Common myeloid progenitor, CD34-positive (primary cell): Measurements from ENCODE around the gene PKD1L1.
"Not testable (repeated sequence)": the region's sequence is repeated elsewhere in the genome, so short reads cannot be mapped to it uniquely, and the experiment has no call there.

ENCODE experiments used
- CTCF ChIA-PET: fragments of 350-600 bp; sonication (Branson Sonifier 250); formaldehyde crosslinking; loops from one replicate; lab custom pipeline; 2021; ENCODE audit warnings: antibody characterized with exemption; lab: Charles Lee
- POLR2A ChIA-PET: fragments of 350-600 bp; sonication (Branson Sonifier 250); formaldehyde crosslinking; loops from one replicate; lab custom pipeline; 2021; ENCODE audit warnings: antibody characterized with exemption; lab: Charles Lee
- DNase-seq, 3 donors: peaks; one replicate each; pipeline versions ENCODE4 v3.0.0 to v3.0.0-alpha.2; 2013
- H3K27ac ChIP-seq, 2 experiments: 1 replicate in 1 of 2; 2 replicates in 1 of 2; pipeline ENCODE4 v1.7.0; 2013; ENCODE audit warnings: inconsistent platforms in 2 of 2, low read length in 2 of 2, mild to moderate bottlenecking in 2 of 2, low read depth in 1 of 2, moderate library complexity in 1 of 2; ENCODE audit not compliant: severe bottlenecking in 2 of 2, insufficient read depth in 1 of 2, poor library complexity in 1 of 2
- H3K27me3 ChIP-seq, 5 experiments: replicated peaks in 2 of 5; 1 replicate in 3 of 5; 2 replicates in 2 of 5; pipeline versions ENCODE4 v1.6.1 to v1.7.0; 2013; ENCODE audit warnings: low read length in 4 of 5, mild to moderate bottlenecking in 2 of 5, moderate library complexity in 2 of 5, inconsistent platforms in 1 of 5; ENCODE audit not compliant: insufficient read depth in 5 of 5, control insufficient read depth in 4 of 5
- H3K36me3 ChIP-seq, 4 experiments: 1 replicate in 2 of 4; 2 replicates in 2 of 4; pipeline versions ENCODE4 v1.6.1 to v1.7.0; 2013; ENCODE audit warnings: low read length in 3 of 4, control low read depth in 1 of 4, mild to moderate bottlenecking in 1 of 4; ENCODE audit not compliant: control insufficient read depth in 4 of 4, insufficient read depth in 4 of 4
- H3K4me1 ChIP-seq, 4 experiments: 1 replicate in 3 of 4; 2 replicates in 1 of 4; pipeline versions ENCODE4 v1.6.1 to v1.7.1; 2013; ENCODE audit warnings: low read length in 3 of 4, mild to moderate bottlenecking in 3 of 4, control low read depth in 1 of 4, inconsistent platforms in 1 of 4, moderate library complexity in 1 of 4; ENCODE audit not compliant: control insufficient read depth in 4 of 4, insufficient read depth in 4 of 4; ENCODE audit errors: control extremely low read depth in 1 of 4
- H3K4me3 ChIP-seq, 7 experiments: 1 replicate in 4 of 7; 2 replicates in 3 of 7; pipeline versions ENCODE4 v1.5.1 to v1.7.0; 2013; ENCODE audit warnings: mild to moderate bottlenecking in 7 of 7, low read length in 6 of 7, moderate library complexity in 6 of 7, inconsistent platforms in 2 of 7, low read depth in 2 of 7, control low read depth in 1 of 7; ENCODE audit not compliant: insufficient read depth in 4 of 7, control insufficient read depth in 1 of 7; ENCODE audit errors: extremely low read depth in 1 of 7
- H3K9me3 ChIP-seq, 5 experiments: 1 replicate in 4 of 5; 2 replicates in 1 of 5; pipeline versions ENCODE4 v1.6.1 to v1.7.1; 2013; ENCODE audit warnings: low read length in 4 of 5, mild to moderate bottlenecking in 2 of 5, inconsistent platforms in 1 of 5, low read depth in 1 of 5, moderate library complexity in 1 of 5; ENCODE audit not compliant: control insufficient read depth in 4 of 5, insufficient read depth in 2 of 5; ENCODE audit errors: control extremely low read depth in 1 of 5
- WGBS: methylation state at CpG from one replicate; pipeline ENCODE4 v1.1.5; 2013; ENCODE audit not compliant: insufficient coverage; 5-methylcytosine and 5-hydroxymethylcytosine counted together

Gene PKD1L1

GRCh38 chr7:47796347-47796746 lies 151.9 kb downstream of the PKD1L1 start:
- ChIA-PET CTCF (interaction anchor here (0.9 to 1.7 kb wide), 3 partner anchors 9 to 351 kb away, joined by 3 to 4 read pairs (median 3); no protein-coding TSS in a partner anchor), POLR2A (no interaction called here)
- H3K9me3 ChIP-seq = no peaks in the 10 kb centered on the region
- no peak overlapping the region for H3K27ac ChIP-seq
- H3K27me3 ChIP-seq = no peaks in the 10 kb centered on the region
- no peak for DNase-seq
- 96% methylated on average over 3 of the region's 4 CpGs for WGBS
- H3K4me3 ChIP-seq = no peak overlapping the region
- no peaks in the 10 kb centered on the region for H3K36me3 ChIP-seq
- H3K4me1 ChIP-seq = no peaks in the 10 kb centered on the region

- ChIA-PET CTCF (interaction anchor here (0.9 kb wide), 1 partner anchor 351 kb away, joined by 3 read pairs; no protein-coding TSS in a partner anchor), POLR2A (no interaction called here)
- H3K27ac ChIP-seq = no peak overlapping the region
- no peak overlapping the region for H3K4me3 ChIP-seq
- DNase-seq = no peak
- H3K4me1 ChIP-seq = no peaks in the 10 kb centered on the region
- H3K27me3 ChIP-seq = no peaks in the 10 kb centered on the region
- no peaks in the 10 kb centered on the region for H3K9me3 ChIP-seq
- no peaks in the 10 kb centered on the region for H3K36me3 ChIP-seq
- WGBS = 100% methylated on average over 2 of the region's 2 CpGs
These were observed 152.6 kb downstream of the PKD1L1 start for GRCh38 chr7:47795631-47796030.

GRCh38 chr7:47795126-47795525 lies 153.1 kb downstream of the PKD1L1 start:
- H3K27ac ChIP-seq, POLR2A ChIA-PET, CTCF ChIA-PET, H3K27me3 ChIP-seq, H3K36me3 ChIP-seq, H3K9me3 ChIP-seq, DNase-seq, H3K4me1 ChIP-seq, H3K4me3 ChIP-seq: not testable (repeated sequence)

GRCh38 chr7:47794016-47794415 lies 154.2 kb downstream of the PKD1L1 start:
- DNase-seq = no peak
- WGBS = 97% methylated on average over 4 of the region's 4 CpGs
- Histone ChIP-seq H3K4me3 (no peak overlapping the region), H3K27me3 (no peaks in the 10 kb centered on the region), H3K27ac (no peak overlapping the region), H3K36me3 (no peaks in the 10 kb centered on the region), H3K9me3 (no peaks in the 10 kb centered on the region), H3K4me1 (no peaks in the 10 kb centered on the region)
- ChIA-PET CTCF (no interaction called here), POLR2A (no interaction called here)

- H3K9me3 ChIP-seq, H3K4me1 ChIP-seq, CTCF ChIA-PET: not testable (repeated sequence)
These were observed 155.1 kb downstream of the PKD1L1 start for GRCh38 chr7:47793186-47793585.

GRCh38 chr7:47792521-47793121 lies 155.6 kb downstream of the PKD1L1 start:
- H3K4me1 ChIP-seq = no peaks in the 10 kb centered on the region
- ChIA-PET CTCF (interaction anchor here (1.2 kb wide), 1 partner anchor 26 kb away, joined by 3 read pairs; no protein-coding TSS in a partner anchor), POLR2A (no interaction called here)
- H3K27me3 ChIP-seq = no peaks in the 10 kb centered on the region
- no peaks in the 10 kb centered on the region for H3K36me3 ChIP-seq
- no peak overlapping the region for H3K4me3 ChIP-seq
- peak; percentile 29 to 67 (median 59) for DNase-seq
- no peak overlapping the region for H3K27ac ChIP-seq
- no peaks in the 10 kb centered on the region for H3K9me3 ChIP-seq
- no CpG with 5 or more reads among the region's 3 CpGs for WGBS

More at GRCh38 chr7:47793186-47793585, 155.1 kb downstream of the PKD1L1 start:
- H3K36me3 ChIP-seq, H3K27ac ChIP-seq, H3K27me3 ChIP-seq, POLR2A ChIA-PET, H3K4me3 ChIP-seq, DNase-seq: not testable (repeated sequence)
- 89% methylated on average over 5 of the region's 5 CpGs for WGBS

GRCh38 chr7:47791682-47792081 lies 156.6 kb downstream of the PKD1L1 start:
- DNase-seq = no peak
- POLR2A ChIA-PET = no interaction called here
- Histone ChIP-seq H3K9me3 (no peaks in the 10 kb centered on the region), H3K27me3 (no peaks in the 10 kb centered on the region), H3K4me1 (peaks cover 0 to 2% (median 0%) of the 10 kb centered on the region in 4 experiments), H3K4me3 (no peak overlapping the region), H3K27ac (no peak overlapping the region), H3K36me3 (no peaks in the 10 kb centered on the region)
- 70% methylated on average over 2 of the region's 4 CpGs for WGBS
- CTCF ChIA-PET = interaction anchor here (0.8 to 1.2 kb wide), 3 partner anchors 14 to 41 kb away, joined by 3 to 5 read pairs (median 3); no protein-coding TSS in a partner anchor
